Urinary bladder (tissue), 4 donors: Measurements from ENCODE around the gene CBR4. TPM values are rescaled to one million over a fixed set of nuclear protein-coding genes. Genes with fewer than 3 reads are reported as not detected.

Source experiments
- DNase-seq: peaks from one replicate; pipeline ENCODE4 v3.0.0-alpha.2; 2015; ENCODE audit errors: extremely low spot score
- H3K27ac ChIP-seq: one replicate; pipeline ENCODE4 v1.5.1; 2013; ENCODE audit warnings: low read depth, mild to moderate bottlenecking, moderate library complexity
- H3K36me3 ChIP-seq: one replicate; pipeline ENCODE4 v1.6.1; 2013; ENCODE audit warnings: mild to moderate bottlenecking, moderate library complexity; ENCODE audit not compliant: insufficient read depth
- H3K4me1 ChIP-seq: one replicate; pipeline ENCODE4 v1.6.1; 2013; ENCODE audit warnings: mild to moderate bottlenecking, moderate library complexity; ENCODE audit not compliant: insufficient read depth
- H3K4me3 ChIP-seq: one replicate; pipeline ENCODE4 v1.5.1; 2013; ENCODE audit warnings: low read depth, low read length
- WGBS: extraction: QIAGEN DNeasy Blood & Tissue Kit; methylation state at CpG from one replicate; pipeline ENCODE4 v1.1.7; 2013; 5-methylcytosine and 5-hydroxymethylcytosine counted together
- polyA plus RNA-seq: library from polyadenylated mRNA; stranded (reverse); fragments of 200-250 nt; gene quantifications from one replicate; pipeline ENCODE4 v1.2.3, GENCODE V29; 2013
- total RNA-seq: library from RNA; depleted of rRNA; stranded (reverse); fragments of >200 nt; gene quantifications from one replicate; pipeline ENCODE4 v1.2.3, GENCODE V29; 2014
- donor health status: healthy with polysubstance abuse.
- donor health status: healthy.

The CBR4 gene
- total and polyA plus RNA-seq, 2 donors, result 9.6 to 41.2 TPM

DNA sequence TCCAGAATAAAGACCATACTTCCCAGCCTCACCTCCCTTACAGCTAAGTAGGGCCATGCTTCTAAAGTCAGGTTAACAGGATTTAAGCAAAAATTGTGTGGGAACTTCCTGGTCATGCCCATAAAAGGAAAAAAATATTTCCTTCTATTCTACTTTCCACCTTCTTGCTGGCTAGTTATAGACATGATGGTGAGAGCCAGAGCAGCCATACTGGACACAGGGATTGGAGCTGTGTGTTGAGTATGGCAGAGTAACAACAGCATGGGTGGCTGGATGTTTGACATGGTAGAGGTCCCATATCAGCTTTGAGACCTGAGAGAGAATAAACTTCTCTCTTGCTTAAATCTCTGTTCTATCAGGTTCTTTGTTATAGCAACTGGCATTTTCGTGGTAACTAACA, 15.1 kb upstream of the CBR4 start:
- no peaks in the 10 kb centered on the region for H3K4me1 ChIP-seq
- no peak for DNase-seq
- H3K36me3 ChIP-seq, result no peaks in the 10 kb centered on the region
- H3K4me3 ChIP-seq, result no peak overlapping the region
- 94% methylated on average over 1 of the region's 1 CpG for WGBS
- H3K27ac ChIP-seq, result no peak overlapping the region

DNA sequence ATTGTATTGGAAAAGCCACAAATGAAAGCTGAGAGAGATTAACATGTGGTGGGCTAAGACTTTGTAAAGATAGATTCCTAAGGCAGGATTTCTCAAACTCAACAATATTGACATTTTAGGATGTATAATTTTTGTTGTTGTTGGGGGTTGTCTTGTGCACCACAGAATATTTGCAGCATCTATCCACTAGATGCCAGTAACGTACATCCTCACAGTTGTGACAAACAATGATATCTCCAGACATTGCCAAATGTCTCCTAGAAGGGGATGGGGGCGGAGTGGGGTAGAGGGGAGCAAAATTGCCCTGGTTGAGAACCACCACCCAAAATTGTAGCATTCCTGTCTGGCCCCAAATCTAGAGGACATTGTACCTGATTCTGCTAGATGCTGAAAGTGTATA, 14.7 kb upstream of the CBR4 start:
- no peaks in the 10 kb centered on the region for H3K4me1 ChIP-seq
- H3K36me3 ChIP-seq, result no peaks in the 10 kb centered on the region
- H3K27ac ChIP-seq, result no peak overlapping the region
- DNase-seq, result no peak
- no peak overlapping the region for H3K4me3 ChIP-seq
- 20% methylated on average over 2 of the region's 2 CpGs for WGBS

DNA sequence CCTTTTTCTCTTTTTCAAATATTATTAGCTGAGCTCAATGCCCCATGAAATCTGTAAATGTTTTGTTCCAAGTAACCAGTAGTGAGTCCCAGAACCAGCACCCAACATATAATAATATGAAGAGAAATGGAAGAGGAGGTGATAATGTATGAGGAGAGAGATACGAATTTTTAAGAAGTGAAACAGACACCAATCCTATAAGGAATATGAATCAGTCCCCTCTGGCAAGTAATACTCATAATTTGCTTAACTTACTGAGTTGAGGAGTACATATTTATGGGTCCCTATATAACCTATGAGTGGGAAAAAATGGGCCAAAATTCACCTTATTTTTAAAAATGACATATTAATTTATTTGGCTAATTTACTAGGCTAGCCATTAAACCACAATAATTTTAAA, 8.4 kb upstream of the CBR4 start:
- H3K36me3 ChIP-seq, result no peaks in the 10 kb centered on the region
- no peaks in the 10 kb centered on the region for H3K4me1 ChIP-seq
- H3K27ac ChIP-seq, result no peak overlapping the region
- 86% methylated on average over 1 of the region's 1 CpG for WGBS
- no peak for DNase-seq
- no peak overlapping the region for H3K4me3 ChIP-seq

DNA sequence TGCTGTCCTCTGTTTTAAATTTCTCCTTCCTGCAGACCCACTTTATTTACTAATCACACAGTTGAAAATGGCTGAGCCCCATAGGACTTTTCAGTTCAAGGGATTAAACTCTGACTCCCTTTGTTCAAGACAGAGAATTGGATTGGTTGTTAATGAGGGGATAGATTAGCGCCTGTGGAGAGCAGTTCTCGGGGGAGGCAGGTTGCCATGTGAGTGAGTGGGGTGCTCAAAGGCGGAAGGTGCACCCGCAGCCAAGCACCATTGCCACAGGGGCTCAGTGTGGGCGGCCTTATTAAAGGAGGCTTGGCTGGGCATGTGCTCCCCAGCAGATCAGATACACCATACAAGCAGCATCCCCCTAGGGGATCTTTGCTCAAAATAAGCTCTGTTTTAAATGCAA, 7.9 kb upstream of the CBR4 start:
- Histone ChIP-seq H3K27ac (no peak overlapping the region), H3K4me1 (no peaks in the 10 kb centered on the region), H3K4me3 (no peak overlapping the region), H3K36me3 (no peaks in the 10 kb centered on the region)
- DNase-seq, result no peak
- 87% methylated on average over 5 of the region's 5 CpGs for WGBS

DNA sequence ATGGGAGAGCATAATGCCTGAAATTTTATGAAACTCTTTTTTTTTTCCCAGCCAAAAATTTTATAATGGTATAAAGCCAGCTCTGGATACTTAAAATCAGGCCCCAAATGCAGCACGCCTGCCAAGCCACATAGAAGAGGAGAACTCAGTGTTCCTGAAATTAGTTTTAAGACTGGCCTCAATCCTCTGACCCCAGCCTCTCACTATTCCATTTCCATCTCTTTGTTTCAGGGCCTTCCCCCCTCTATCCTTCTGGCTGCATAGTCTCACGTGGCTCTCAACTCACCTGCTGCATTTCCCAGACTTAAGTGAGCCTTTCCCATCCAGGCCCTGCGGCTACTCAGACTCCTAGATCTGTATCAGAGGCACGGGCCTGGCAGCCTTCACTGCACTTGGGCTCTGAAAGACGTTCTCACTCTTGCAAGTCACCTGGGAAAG, 5.2 kb upstream of the CBR4 start:
- WGBS, result 56% methylated on average over 5 of the region's 5 CpGs
- Histone ChIP-seq H3K27ac (no peak overlapping the region), H3K4me3 (no peak overlapping the region), H3K36me3 (no peaks in the 10 kb centered on the region), H3K4me1 (no peaks in the 10 kb centered on the region)
- peak; percentile 59 for DNase-seq

DNA sequence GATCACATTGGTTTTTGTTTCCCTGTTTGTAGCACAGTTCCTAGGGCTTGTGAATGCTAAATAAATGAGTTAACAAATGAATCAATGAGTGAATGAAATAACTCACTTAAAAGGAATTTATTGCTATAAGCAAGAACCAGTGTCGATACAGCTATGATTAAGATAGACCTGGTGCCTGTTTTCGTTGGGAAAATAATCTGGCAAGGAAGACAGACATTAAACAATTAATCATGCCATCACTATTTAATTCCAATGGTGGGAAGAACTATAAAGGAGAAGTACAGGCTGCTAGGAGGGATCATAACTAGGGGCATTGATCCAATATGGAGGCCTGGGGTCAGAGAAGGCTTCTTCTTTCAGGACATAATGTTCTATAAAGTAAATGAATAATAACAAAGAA, 4.5 kb upstream of the CBR4 start:
- WGBS, result 53% methylated on average over 2 of the region's 2 CpGs
- no peaks in the 10 kb centered on the region for H3K4me1 ChIP-seq
- DNase-seq, result no peak
- H3K27ac ChIP-seq, result no peak overlapping the region
- no peak overlapping the region for H3K4me3 ChIP-seq
- H3K36me3 ChIP-seq, result no peaks in the 10 kb centered on the region

DNA sequence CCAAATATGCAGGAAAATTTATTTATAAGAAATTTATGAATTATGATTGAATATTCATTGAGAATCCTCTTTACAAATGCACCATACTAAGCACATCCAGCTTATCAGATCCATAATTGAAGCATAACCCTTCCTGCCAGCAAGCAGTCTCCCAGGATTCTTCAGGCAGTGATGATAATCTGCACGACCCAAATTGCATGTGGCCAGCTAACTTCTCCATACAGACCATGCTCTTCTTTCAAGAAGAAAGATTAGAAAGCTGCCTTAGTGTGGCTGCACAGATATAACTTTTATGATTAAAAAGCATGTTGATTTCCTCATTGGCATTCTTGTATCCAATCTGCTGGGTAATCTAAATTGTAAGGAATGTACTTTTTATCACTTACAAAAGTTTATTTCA, 3.3 kb upstream of the CBR4 start:
- WGBS, result 63% methylated on average over 1 of the region's 1 CpG
- Histone ChIP-seq H3K36me3 (no peaks in the 10 kb centered on the region), H3K4me3 (no peak overlapping the region), H3K27ac (no peak overlapping the region), H3K4me1 (peaks cover 1% of the 10 kb centered on the region)
- no peak for DNase-seq

DNA sequence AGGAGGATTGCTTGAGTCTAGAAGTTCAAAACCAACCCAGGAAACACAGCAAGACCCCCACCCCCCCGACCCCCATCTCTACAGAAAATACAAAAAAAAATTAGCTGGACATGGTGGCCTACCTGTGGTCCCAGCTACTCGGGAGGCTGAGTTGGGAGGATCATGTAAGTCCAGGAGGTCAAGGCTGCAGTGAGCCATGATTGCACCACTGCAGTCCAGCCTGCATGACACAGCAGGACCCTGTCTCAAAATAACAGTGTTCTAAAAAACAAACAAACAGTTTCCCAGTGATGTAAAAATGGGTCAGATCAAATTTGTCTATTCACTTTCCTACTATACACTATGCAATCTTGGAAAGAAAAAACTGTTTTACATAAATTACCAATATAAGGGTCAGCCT, 2.0 kb upstream of the CBR4 start:
- Histone ChIP-seq H3K36me3 (no peaks in the 10 kb centered on the region), H3K4me3 (no peak overlapping the region), H3K4me1 (peaks cover 1% of the 10 kb centered on the region), H3K27ac (no peak overlapping the region)
- 83% methylated on average over 2 of the region's 2 CpGs for WGBS
- no peak for DNase-seq

DNA sequence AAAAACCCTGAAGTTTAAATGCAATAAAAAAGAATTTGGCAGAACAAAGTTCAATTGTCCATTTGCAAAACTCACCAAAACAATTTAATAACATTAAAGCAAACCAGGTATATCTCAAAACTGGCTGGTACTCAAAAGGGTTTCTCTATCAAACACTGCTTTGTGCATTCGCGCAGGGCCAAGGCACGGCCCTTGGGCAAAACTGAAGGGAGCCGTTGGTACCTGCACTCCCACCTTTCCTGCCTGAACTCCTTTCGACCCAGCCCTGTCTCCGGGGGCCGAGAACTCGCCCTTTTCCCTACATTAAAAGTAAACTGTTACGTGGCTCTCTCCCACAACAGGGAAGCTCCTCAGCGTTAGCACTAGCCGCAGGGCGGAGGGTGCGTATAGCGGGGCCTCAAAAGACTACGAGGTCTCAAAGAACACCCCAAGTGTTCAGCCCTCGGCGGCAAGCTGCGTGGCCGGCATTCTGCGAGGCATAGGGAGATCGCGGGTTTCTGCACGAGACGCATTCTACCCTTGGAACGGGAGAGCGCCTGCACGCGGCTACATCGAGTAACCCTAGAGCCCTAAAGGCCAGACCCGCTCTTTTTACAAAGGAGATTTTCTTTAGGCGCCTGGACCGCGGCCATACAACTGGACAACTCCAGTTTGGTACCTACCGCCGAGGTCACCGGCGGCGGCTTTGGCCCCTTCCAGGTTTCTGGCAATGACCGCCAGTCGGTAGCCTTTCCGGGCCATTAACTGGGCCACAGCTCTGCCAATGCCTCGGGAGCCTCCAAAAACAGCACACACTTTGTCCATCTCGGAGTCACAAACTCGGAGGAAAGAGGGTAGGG, 550 bp downstream of the CBR4 start:
- WGBS, result under 1% methylated on average over 44 of the region's 44 CpGs
- peak overlapping the region; percentile 91 for H3K27ac ChIP-seq
- no peak for DNase-seq
- peaks cover 1% of the 10 kb centered on the region for H3K4me1 ChIP-seq
- no peaks in the 10 kb centered on the region for H3K36me3 ChIP-seq
- peak overlapping the region; percentile 67 for H3K4me3 ChIP-seq

DNA sequence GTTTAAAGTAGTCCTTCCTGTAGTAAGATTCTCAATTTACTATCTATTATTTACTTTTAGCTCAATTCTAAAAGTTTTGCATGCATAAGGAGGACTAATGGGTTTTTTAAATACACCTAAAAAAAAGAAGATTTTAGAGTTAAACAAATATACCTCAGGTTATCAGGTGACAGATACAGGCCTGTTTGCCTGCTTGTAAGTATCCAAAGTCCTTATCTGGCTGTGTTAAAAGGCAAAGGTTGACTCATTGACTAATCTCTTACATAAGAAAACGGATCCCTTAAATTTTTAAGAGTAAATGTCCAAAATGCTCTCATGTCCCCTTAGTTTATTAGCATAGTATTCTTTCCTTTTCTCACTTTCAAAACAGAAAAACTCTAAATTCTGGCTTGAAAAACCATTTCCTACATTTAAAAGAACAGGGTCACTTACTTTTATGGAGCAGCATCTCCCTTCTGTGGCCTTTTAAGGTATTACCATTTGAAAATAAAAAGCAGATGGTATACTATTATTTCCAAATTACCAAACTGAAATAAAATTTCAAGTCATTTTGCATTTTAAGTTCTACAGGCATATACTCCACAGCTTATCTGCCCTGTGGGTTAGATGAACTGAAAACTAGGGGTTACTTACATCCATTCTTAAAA, 4.5 kb downstream of the CBR4 start:
- Histone ChIP-seq H3K4me1 (peaks cover 1% of the 10 kb centered on the region), H3K4me3 (no peak overlapping the region), H3K27ac (no peak overlapping the region), H3K36me3 (no peaks in the 10 kb centered on the region)
- DNase-seq, result no peak
- WGBS, result 64% methylated on average over 1 of the region's 1 CpG

DNA sequence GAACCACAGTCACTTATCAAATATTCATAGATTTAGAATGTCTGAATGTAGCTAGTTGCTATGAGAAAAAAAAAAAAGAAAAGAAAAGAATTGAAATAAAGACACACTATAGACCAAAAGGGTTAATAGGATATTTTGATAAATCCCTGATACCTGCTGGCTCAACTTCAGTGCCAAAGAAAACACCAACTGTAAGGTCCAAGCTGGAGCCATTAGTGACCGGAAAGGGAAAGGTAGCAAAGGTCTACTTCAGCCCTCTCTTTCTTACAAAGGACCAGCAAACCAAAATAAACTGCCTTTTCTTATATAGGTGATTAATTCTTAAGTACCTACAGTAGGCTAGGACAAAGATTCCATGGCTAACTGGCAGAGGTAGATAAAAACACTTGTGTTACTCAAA, 9.7 kb downstream of the CBR4 start:
- Histone ChIP-seq H3K4me1 (no peaks in the 10 kb centered on the region), H3K27ac (no peak overlapping the region), H3K36me3 (no peaks in the 10 kb centered on the region), H3K4me3 (no peak overlapping the region)
- DNase-seq, result no peak
- 97% methylated on average over 1 of the region's 1 CpG for WGBS

DNA sequence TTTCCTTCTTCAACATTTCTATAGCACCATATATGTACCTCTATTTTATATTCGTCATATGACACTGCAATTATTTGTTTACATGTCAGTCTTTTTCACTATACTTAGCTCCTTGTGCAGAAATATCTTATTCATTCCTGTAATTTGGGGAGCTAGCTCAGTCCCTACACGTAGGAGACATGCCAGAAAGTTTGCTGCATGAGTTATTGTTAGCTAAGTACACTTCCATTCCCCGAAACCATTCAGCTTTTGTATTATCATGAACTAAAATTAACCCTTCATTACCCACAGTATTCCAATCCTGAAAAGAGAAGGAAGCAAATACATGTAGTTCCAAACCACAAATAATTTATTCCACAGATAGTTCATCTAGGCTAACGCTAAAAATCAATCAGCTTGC, 10.2 kb downstream of the CBR4 start:
- no peak overlapping the region for H3K27ac ChIP-seq
- H3K4me3 ChIP-seq, result no peak overlapping the region
- no peaks in the 10 kb centered on the region for H3K36me3 ChIP-seq
- H3K4me1 ChIP-seq, result no peaks in the 10 kb centered on the region
- WGBS, result 35% methylated on average over 4 of the region's 4 CpGs
- no peak for DNase-seq

DNA sequence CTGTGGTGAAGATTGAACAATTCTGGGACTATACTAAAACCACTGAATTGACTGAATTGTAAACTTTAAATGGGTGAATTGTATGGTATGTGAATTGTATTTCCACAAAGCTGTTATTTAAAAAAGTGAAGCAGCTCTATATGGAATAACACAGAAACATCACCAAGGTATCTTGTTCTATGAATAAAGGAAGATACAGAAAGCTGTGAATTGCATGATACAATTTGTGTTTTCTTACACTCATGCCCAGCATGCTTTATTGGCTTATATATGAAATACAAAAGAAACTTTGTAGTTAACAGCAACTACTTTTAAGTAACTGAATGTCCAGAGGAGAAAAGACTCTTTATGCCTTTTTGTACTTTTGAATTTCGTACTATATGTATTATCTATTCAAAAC, 11.5 kb downstream of the CBR4 start:
- no peak for DNase-seq
- no peak overlapping the region for H3K4me3 ChIP-seq
- H3K36me3 ChIP-seq, result no peaks in the 10 kb centered on the region
- 95% methylated on average over 1 of the region's 1 CpG for WGBS
- H3K4me1 ChIP-seq, result no peaks in the 10 kb centered on the region
- H3K27ac ChIP-seq, result no peak overlapping the region

DNA sequence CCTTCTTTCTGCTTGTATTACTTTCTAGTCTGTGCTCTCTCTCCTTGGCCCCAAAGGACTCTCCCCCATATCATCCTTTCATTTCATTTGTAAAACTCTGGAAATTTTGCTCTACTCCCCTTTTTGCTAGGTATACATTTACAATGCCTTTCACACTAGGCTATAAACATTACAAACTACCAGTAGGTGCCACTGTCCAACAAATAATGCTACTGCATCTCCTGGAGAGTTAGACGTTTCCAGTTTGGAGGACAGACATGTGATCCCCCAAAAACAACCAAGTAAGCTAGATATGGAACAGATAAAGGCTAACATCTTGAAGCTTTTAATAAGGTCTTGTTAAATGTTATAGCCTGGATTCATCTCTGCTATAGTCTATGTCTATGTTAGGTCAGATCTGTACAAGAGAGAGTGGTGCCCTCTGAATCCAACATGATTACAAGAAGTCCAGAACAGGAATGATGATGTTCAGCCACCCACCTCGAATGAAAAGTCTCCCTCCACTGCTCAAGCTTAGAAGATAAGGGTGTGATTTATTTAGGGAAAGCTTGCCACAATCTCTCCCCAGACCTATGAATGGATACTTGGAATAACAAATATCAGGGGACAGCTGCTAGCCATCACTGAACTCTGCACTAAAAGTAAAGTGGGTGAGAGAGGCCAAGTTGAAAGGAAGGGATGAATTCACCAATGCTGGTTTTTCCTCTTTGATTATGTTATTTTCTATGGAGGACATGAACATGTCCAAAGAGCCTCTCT, 14.3 kb downstream of the CBR4 start:
- H3K27ac ChIP-seq, result peak overlapping the region; percentile 43
- H3K4me1 ChIP-seq, result no peaks in the 10 kb centered on the region
- H3K36me3 ChIP-seq, result no peaks in the 10 kb centered on the region
- no peak overlapping the region for H3K4me3 ChIP-seq
- DNase-seq, result no peak
- WGBS, result 14% methylated on average over 2 of the region's 2 CpGs
